DOHH2 (cell line): ENCODE measurements around the gene UNKL.

Source experiments
- H3F3A ChIP-seq: fragments of 200-600 bp; sonication (generic), shearing (Covaris generic); 2 replicates; pipeline ENCODE4 v1.6.0; 2016; ENCODE audit warnings: antibody characterized with exemption, mild to moderate bottlenecking; ENCODE audit not compliant: control insufficient read depth, insufficient read depth
- H3K27ac ChIP-seq: fragments of 200-600 bp; sonication (generic); 2 replicates; pipeline ENCODE4 v1.5.1; 2014; ENCODE audit warnings: low read depth, mild to moderate bottlenecking, low read length, moderate library complexity
- H3K27me3 ChIP-seq: fragments of 200-600 bp; sonication (generic); 2 replicates; pipeline ENCODE4 v1.6.1; 2014; ENCODE audit warnings: mild to moderate bottlenecking, low read length, mixed read lengths; ENCODE audit not compliant: control insufficient read depth
- H3K36me3 ChIP-seq: fragments of 200-600 bp; sonication (generic); 2 replicates; pipeline ENCODE4 v1.6.1; 2014; ENCODE audit warnings: mild to moderate bottlenecking, low read length, moderate library complexity, mixed read lengths; ENCODE audit not compliant: control insufficient read depth
- H3K4me1 ChIP-seq: fragments of 200-600 bp; sonication (generic); 2 replicates; pipeline ENCODE4 v1.6.1; 2014; ENCODE audit warnings: mild to moderate bottlenecking, low read length, mixed read lengths; ENCODE audit not compliant: control insufficient read depth
- H3K4me2 ChIP-seq: fragments of 200-600 bp; sonication (generic); 2 replicates; pipeline ENCODE4 v1.6.0; 2014; ENCODE audit warnings: mild to moderate bottlenecking, low read length, moderate library complexity
- H3K4me3 ChIP-seq: fragments of 200-600 bp; sonication (generic); 2 replicates; pipeline ENCODE4 v1.5.1; 2014; ENCODE audit warnings: mild to moderate bottlenecking, low read length, mixed read lengths
- H3K79me2 ChIP-seq: fragments of 200-600 bp; sonication (generic); 2 replicates; pipeline ENCODE4 v1.6.1; 2014; ENCODE audit warnings: mild to moderate bottlenecking, low read length, mixed read lengths; ENCODE audit not compliant: control insufficient read depth
- H3K9me2 ChIP-seq: fragments of 200-600 bp; sonication (generic); replicated peaks from 2 replicates; pipeline ENCODE4 v1.6.1; 2014; ENCODE audit warnings: mild to moderate bottlenecking, low read length, mixed read lengths; ENCODE audit not compliant: control insufficient read depth
- H3K9me3 ChIP-seq: fragments of 200-600 bp; sonication (generic); 2 replicates; pipeline ENCODE4 v1.6.1; 2014; ENCODE audit warnings: antibody characterized with exemption, low read length, mixed read lengths; ENCODE audit not compliant: control insufficient read depth, insufficient read depth
- H4K20me1 ChIP-seq: fragments of 200-600 bp; sonication (generic); 2 replicates; pipeline ENCODE4 v1.6.0; 2014; ENCODE audit warnings: low read depth, mild to moderate bottlenecking, antibody characterized with exemption, low read length, moderate library complexity; ENCODE audit not compliant: control insufficient read depth, insufficient read depth
- CTCF ChIP-seq: fragments of 200-600 bp; sonication (generic); IDR thresholded peaks from one replicate; pipeline ENCODE4 v1.5.1; 2014; ENCODE audit warnings: antibody characterized with exemption, mild to moderate bottlenecking, low read depth, low read length; ENCODE audit not compliant: poor library complexity, severe bottlenecking
- EZH2phosphoT487 ChIP-seq: fragments of 200-600 bp; sonication (generic); IDR thresholded peaks from 2 replicates; pipeline ENCODE4 v1.6.1; 2017; ENCODE audit warnings: borderline replicate concordance, mild to moderate bottlenecking, antibody characterized with exemption, low read length, moderate library complexity, mixed read lengths

UNKL gene

GRCh38 chr16:1412847-1413246 is 1.7 kb downstream of the UNKL start:
- Histone ChIP-seq H3K27me3 (no peaks in the 10 kb centered on the region), H3K4me1 (peaks cover 24% of the 10 kb centered on the region), H3F3A (peaks cover 20% of the 10 kb centered on the region), H4K20me1 (no peaks in the 10 kb centered on the region), H3K79me2 (peaks cover 31% of the 10 kb centered on the region), H3K27ac (no peak overlapping the region), H3K9me2 (no peaks in the 10 kb centered on the region), H3K9me3 (no peaks in the 10 kb centered on the region), H3K36me3 (no peaks in the 10 kb centered on the region), H3K4me3 (no peak overlapping the region), H3K4me2 (no peak overlapping the region)
- TF ChIP-seq CTCF (no peak), EZH2phosphoT487 (no peak)

GRCh38 chr16:1408171-1408837 is 6.2 kb downstream of the UNKL start:
- Histone ChIP-seq H3K36me3 (no peaks in the 10 kb centered on the region), H3K27me3 (no peaks in the 10 kb centered on the region), H4K20me1 (no peaks in the 10 kb centered on the region; the same call in 1 of the 2 replicates), H3K79me2 (peaks cover 17% of the 10 kb centered on the region), H3F3A (0 out of 2 replicates have a peak, but pooled peaks cover 4% of the 10 kb centered on the region), H3K9me2 (no peaks in the 10 kb centered on the region), H3K4me3 (peak overlapping the region; percentile 85), H3K27ac (no peak overlapping the region), H3K4me2 (peak overlapping the region; percentile 92), H3K4me1 (peaks cover 10% of the 10 kb centered on the region), H3K9me3 (no peaks in the 10 kb centered on the region)
- TF ChIP-seq CTCF (no peak), EZH2phosphoT487 (no peak)

- Histone ChIP-seq H3K4me2 (peak overlapping the region; percentile 92), H3K36me3 (no peaks in the 10 kb centered on the region), H3K4me3 (peak overlapping the region; percentile 85)
These were observed 6.8 kb downstream of the UNKL start for GRCh38 chr16:1407753-1408152.

More at GRCh38 chr16:1407753-1408152, 6.8 kb downstream of the UNKL start:
- no peak overlapping the region for H3K27ac ChIP-seq
- H3K9me2 ChIP-seq = no peaks in the 10 kb centered on the region
- no peaks in the 10 kb centered on the region; the same call in 1 of the 2 replicates for H4K20me1 ChIP-seq
- TF ChIP-seq EZH2phosphoT487 = no peak
- TF ChIP-seq CTCF = no peak
- no peaks in the 10 kb centered on the region for H3K27me3 ChIP-seq
- H3K4me1 ChIP-seq = peaks cover 10% of the 10 kb centered on the region
- 0 out of 2 replicates have a peak, but pooled peaks cover 3% of the 10 kb centered on the region for H3F3A ChIP-seq
- H3K9me3 ChIP-seq = no peaks in the 10 kb centered on the region
- peaks cover 17% of the 10 kb centered on the region for H3K79me2 ChIP-seq
